SK-N-SH (cell line): ENCODE measurements around the gene CSNK2A1. TPM values are rescaled to one million over a fixed set of nuclear protein-coding genes. Genes with fewer than 3 reads are reported as not detected.

Experiments
- CTCF ChIA-PET: fragments of 300-600, 350-600 bp; formaldehyde crosslinking; extraction: SDS; loops from one replicate; lab custom pipeline; 2021; lab: Yijun Ruan, JAX
- POLR2A ChIA-PET: fragments of 350-600 bp; sonication (Branson Sonifier 250); formaldehyde crosslinking; extraction: SDS; loops from one replicate; lab custom pipeline; 2020; ENCODE audit warnings: antibody characterized with exemption, inconsistent platforms; lab: Yijun Ruan, JAX
- DNase-seq: peaks from one replicate; pipeline ENCODE4 v3.0.0; 2012
- H2AFZ ChIP-seq: fragments of 200-600 bp; sonication (generic); 2 replicates; pipeline ENCODE4 v1.8.1; 2016; ENCODE audit warnings: antibody characterized with exemption, mild to moderate bottlenecking, low read depth
- H3F3A ChIP-seq: fragments of 200-600 bp; sonication (generic); replicated peaks from 2 replicates; pipeline ENCODE3; 2016; ENCODE audit warnings: antibody characterized with exemption, mild to moderate bottlenecking; ENCODE audit not compliant: insufficient read depth
- H3K27ac ChIP-seq, 2 experiments: fragments of 200-500 bp in 1 of 2; fragments of 200-600 bp in 1 of 2; sonication (Bioruptor generic) in 1 of 2; sonication (generic), shearing (Covaris generic) in 1 of 2; 2 replicates each; pipeline versions ENCODE4 v1.5.1 to v1.6.1; 2014 to 2016; ENCODE audit warnings: low read depth in 2 of 2, inconsistent platforms in 1 of 2, low read length in 1 of 2, mild to moderate bottlenecking in 1 of 2, mixed read lengths in 1 of 2
- H3K27me3 ChIP-seq: fragments of 200-600 bp; sonication (generic), shearing (Covaris generic); 2 replicates; pipeline ENCODE4 v1.6.1; 2016; ENCODE audit warnings: mixed run types; ENCODE audit not compliant: insufficient read depth
- H3K36me3 ChIP-seq, 2 experiments: fragments of 200-500 bp in 1 of 2; fragments of 200-600 bp in 1 of 2; sonication (Bioruptor generic) in 1 of 2; sonication (generic) in 1 of 2; replicated peaks in 1 of 2; 2 replicates each; pipeline versions ENCODE3 to v1.5.1; 2014 to 2016; ENCODE audit warnings: low read length in 1 of 2, mild to moderate bottlenecking in 1 of 2; ENCODE audit not compliant: insufficient read depth in 2 of 2, control insufficient read depth in 1 of 2
- H3K4me1 ChIP-seq, 2 experiments: fragments of 200-500 bp in 1 of 2; fragments of 200-600 bp in 1 of 2; sonication (Bioruptor generic) in 1 of 2; sonication (generic), shearing (Covaris generic) in 1 of 2; 2 replicates each; pipeline versions ENCODE4 v1.5.1 to v1.6.1; 2014 to 2016; ENCODE audit warnings: low read depth in 1 of 2, low read length in 1 of 2, mixed run types in 1 of 2; ENCODE audit not compliant: insufficient read depth in 2 of 2, control insufficient read depth in 1 of 2
- H3K4me2 ChIP-seq: fragments of 200-600 bp; sonication (generic), shearing (Covaris generic); 2 replicates; pipeline ENCODE4 v1.6.1; 2017; ENCODE audit warnings: mixed run types
- H3K4me3 ChIP-seq, 2 experiments: fragments of 200-500 bp in 1 of 2; fragments of 200-600 bp in 1 of 2; sonication (Bioruptor generic) in 1 of 2; sonication (generic), shearing (Covaris generic) in 1 of 2; 2 replicates each; pipeline versions ENCODE4 v1.5.1 to v1.8.1; 2014 to 2016; ENCODE audit warnings: low read depth in 2 of 2, inconsistent platforms in 1 of 2, low read length in 1 of 2, mild to moderate bottlenecking in 1 of 2, mixed read lengths in 1 of 2, moderate library complexity in 1 of 2
- H3K79me2 ChIP-seq: fragments of 200-600 bp; sonication (generic); 2 replicates; pipeline ENCODE4 v1.8.1; 2017; ENCODE audit warnings: mild to moderate bottlenecking; ENCODE audit not compliant: insufficient read depth
- H3K9ac ChIP-seq: fragments of 200-600 bp; sonication (generic); 2 replicates; pipeline ENCODE4 v1.6.1; 2017; ENCODE audit warnings: mixed run types
- H3K9me2 ChIP-seq: fragments of 200-600 bp; sonication (generic); 2 replicates; pipeline ENCODE4 v1.6.1; 2017; ENCODE audit warnings: mixed run types
- H3K9me3 ChIP-seq: fragments of 200-600 bp; sonication (generic); 2 replicates; pipeline ENCODE4 v1.6.1; 2017; ENCODE audit warnings: mixed run types, mild to moderate bottlenecking, moderate library complexity
- H4K20me1 ChIP-seq: fragments of 200-600 bp; sonication (generic); 2 replicates; pipeline ENCODE4 v1.6.1; 2017; ENCODE audit warnings: mild to moderate bottlenecking, mixed run types; ENCODE audit not compliant: insufficient read depth
- CHD2 ChIP-seq: fragments of 150-350 bp; IDR thresholded peaks from 2 replicates; pipeline ENCODE4 v1.6.1; 2018; ENCODE audit warnings: low read length; ENCODE audit not compliant: partially characterized antibody
- ELF1 ChIP-seq: IDR thresholded peaks from 2 replicates; pipeline ENCODE4 v1.4.0; 2012
- EZH2phosphoT487 ChIP-seq: fragments of 200-600 bp; sonication (generic); IDR thresholded peaks from 2 replicates; pipeline ENCODE4 v1.6.1; 2017; ENCODE audit warnings: low read depth, mixed run types, mild to moderate bottlenecking, antibody characterized with exemption, moderate library complexity, borderline replicate concordance
- FOSL2 ChIP-seq: IDR thresholded peaks from 2 replicates; pipeline ENCODE4 v1.4.0; 2012; ENCODE audit warnings: low read depth, mild to moderate bottlenecking, moderate library complexity, borderline replicate concordance
- FOXJ3 ChIP-seq: sonication (generic); formaldehyde crosslinking; IDR thresholded peaks from 2 replicates; pipeline ENCODE4 v1.5.1; 2020; ENCODE audit warnings: mild to moderate bottlenecking, missing genetic modification reagents
- FOXM1 ChIP-seq: IDR thresholded peaks from 2 replicates; pipeline ENCODE4 v1.4.0; 2012; ENCODE audit warnings: low read depth, mild to moderate bottlenecking
- GABPA ChIP-seq: IDR thresholded peaks from 2 replicates; pipeline ENCODE4 v1.4.0; 2012; ENCODE audit warnings: low read depth, mild to moderate bottlenecking
- RAD21 ChIP-seq: IDR thresholded peaks from 2 replicates; pipeline ENCODE4 v1.6.1; 2012; ENCODE audit warnings: mild to moderate bottlenecking, low read length
- RCOR1 ChIP-seq: fragments of 150-350 bp; IDR thresholded peaks from 2 replicates; pipeline ENCODE4 v1.6.1; 2017; ENCODE audit warnings: antibody characterized with exemption, low read length
- RFX5 ChIP-seq: IDR thresholded peaks from 2 replicates; pipeline ENCODE4 v1.6.1; 2012; ENCODE audit warnings: mild to moderate bottlenecking, improper control_type of control experiment, low read length
- SIN3A ChIP-seq: IDR thresholded peaks from 2 replicates; pipeline ENCODE4 v1.6.1; 2012; ENCODE audit warnings: low read depth, mild to moderate bottlenecking, low read length, moderate library complexity, borderline replicate concordance
- SMC3 ChIP-seq: IDR thresholded peaks from 2 replicates; pipeline ENCODE4 v1.6.1; 2012; ENCODE audit warnings: low read depth, low read length, improper control_type of control experiment
- TEAD4 ChIP-seq: IDR thresholded peaks from 2 replicates; pipeline ENCODE4 v1.4.0; 2012; ENCODE audit warnings: mild to moderate bottlenecking, borderline replicate concordance; ENCODE audit not compliant: insufficient read depth
- YY1 ChIP-seq: IDR thresholded peaks from 2 replicates; pipeline ENCODE4 v1.4.0; 2012; ENCODE audit warnings: low read depth, mild to moderate bottlenecking
- ZBTB33 ChIP-seq: IDR thresholded peaks from 2 replicates; pipeline ENCODE4 v1.4.0; 2012; ENCODE audit warnings: low read depth, borderline replicate concordance
- WGBS: methylation state at CpG from one replicate; pipeline ENCODE4 v1.1.6; 2017; ENCODE audit warnings: low lambda C conversion rate; 5-methylcytosine and 5-hydroxymethylcytosine counted together
- polyA plus RNA-seq, 3 experiments: library from polyadenylated mRNA; depleted of rRNA; stranded (reverse); fragments of >200 nt; gene quantifications; 2 replicates each; pipeline ENCODE4 v1.2.3, GENCODE V29; 2012
- TF ChIP-seq, protein P1 (sequence below): fragments of 150-350 bp; IDR thresholded peaks from 2 replicates; pipeline ENCODE4 v1.6.1; 2017; ENCODE audit warnings: antibody characterized with exemption, low read length, low read depth, borderline replicate concordance
- TF ChIP-seq, protein P2 (sequence below): IDR thresholded peaks from 2 replicates; pipeline ENCODE4 v1.4.0; 2012; ENCODE audit warnings: low read depth, borderline replicate concordance
- TF ChIP-seq, protein P3 (sequence below): IDR thresholded peaks from 2 replicates; pipeline ENCODE4 v1.4.0; 2012; ENCODE audit warnings: low read depth
- TF ChIP-seq, protein P4 (sequence below): fragments of 150-350 bp; IDR thresholded peaks from 2 replicates; pipeline ENCODE4 v1.6.1; 2016; ENCODE audit warnings: mild to moderate bottlenecking, low read depth, low read length
- TF ChIP-seq, protein P5 (sequence below): fragments of 200-600 bp; sonication (generic); IDR thresholded peaks from 2 replicates; pipeline ENCODE4 v1.6.1; 2017; ENCODE audit warnings: antibody characterized with exemption, mild to moderate bottlenecking, moderate library complexity

The CSNK2A1 gene
- polyA plus RNA-seq, 1 of the 3 experiments (the other 2 are of a cell fraction) = 61.9 TPM

DNA sequence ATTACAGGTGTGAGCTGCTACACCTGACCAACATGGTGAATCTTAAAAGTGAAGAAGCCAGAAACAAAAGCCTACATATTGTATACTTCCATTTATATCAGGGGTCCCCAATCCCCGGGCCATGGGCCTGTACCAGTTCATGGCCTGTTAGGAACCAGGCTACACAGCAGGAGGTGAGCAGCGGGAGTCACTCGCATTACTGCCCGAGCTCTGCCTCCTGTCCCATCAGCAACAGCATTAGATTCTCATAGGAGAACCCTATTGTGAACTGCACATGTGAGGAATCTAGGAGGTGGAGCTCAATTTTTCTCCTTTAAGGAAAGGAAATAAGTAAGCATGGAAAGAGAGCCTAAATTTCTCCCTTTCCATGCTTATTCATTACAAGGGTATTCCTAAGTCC, 21.7 kb downstream of the CSNK2A1 start:
- Histone ChIP-seq H3F3A (peaks cover 5% of the 10 kb centered on the region), H3K79me2 (peaks cover 96% of the 10 kb centered on the region), H3K9me2 (no peaks in the 10 kb centered on the region), H3K9ac (no peak overlapping the region), H3K4me1 (no peaks in the 10 kb centered on the region; a peak in 1 of 4 replicates), H4K20me1 (peaks cover 29% of the 10 kb centered on the region), H3K4me3 (no peak overlapping the region), H3K4me2 (no peak overlapping the region), H3K27me3 (no peaks in the 10 kb centered on the region), H2AFZ (no peak overlapping the region), H3K27ac (no peak overlapping the region), H3K9me3 (peaks cover 24% of the 10 kb centered on the region), H3K36me3 (peaks cover 30 to 64% of the 10 kb centered on the region in 2 experiments)
- WGBS = 73% methylated on average over 4 of the region's 4 CpGs
- POLR2A ChIA-PET = no interaction called here
- TF ChIP-seq, protein P1, sequence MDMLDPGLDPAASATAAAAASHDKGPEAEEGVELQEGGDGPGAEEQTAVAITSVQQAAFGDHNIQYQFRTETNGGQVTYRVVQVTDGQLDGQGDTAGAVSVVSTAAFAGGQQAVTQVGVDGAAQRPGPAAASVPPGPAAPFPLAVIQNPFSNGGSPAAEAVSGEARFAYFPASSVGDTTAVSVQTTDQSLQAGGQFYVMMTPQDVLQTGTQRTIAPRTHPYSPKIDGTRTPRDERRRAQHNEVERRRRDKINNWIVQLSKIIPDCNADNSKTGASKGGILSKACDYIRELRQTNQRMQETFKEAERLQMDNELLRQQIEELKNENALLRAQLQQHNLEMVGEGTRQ = no peak
- TF ChIP-seq CHD2 (no peak), FOXJ3 (CRISPR knock-in tag) (no peak), YY1 (no peak), RFX5 (no peak), FOSL2 (no peak), FOXM1 (no peak), GABPA (no peak)
- TF ChIP-seq, protein P2, sequence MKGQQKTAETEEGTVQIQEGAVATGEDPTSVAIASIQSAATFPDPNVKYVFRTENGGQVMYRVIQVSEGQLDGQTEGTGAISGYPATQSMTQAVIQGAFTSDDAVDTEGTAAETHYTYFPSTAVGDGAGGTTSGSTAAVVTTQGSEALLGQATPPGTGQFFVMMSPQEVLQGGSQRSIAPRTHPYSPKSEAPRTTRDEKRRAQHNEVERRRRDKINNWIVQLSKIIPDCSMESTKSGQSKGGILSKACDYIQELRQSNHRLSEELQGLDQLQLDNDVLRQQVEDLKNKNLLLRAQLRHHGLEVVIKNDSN = no peak
- TF ChIP-seq, protein P3, sequence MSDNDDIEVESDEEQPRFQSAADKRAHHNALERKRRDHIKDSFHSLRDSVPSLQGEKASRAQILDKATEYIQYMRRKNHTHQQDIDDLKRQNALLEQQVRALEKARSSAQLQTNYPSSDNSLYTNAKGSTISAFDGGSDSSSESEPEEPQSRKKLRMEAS = no peak
- TF ChIP-seq, protein P4, sequence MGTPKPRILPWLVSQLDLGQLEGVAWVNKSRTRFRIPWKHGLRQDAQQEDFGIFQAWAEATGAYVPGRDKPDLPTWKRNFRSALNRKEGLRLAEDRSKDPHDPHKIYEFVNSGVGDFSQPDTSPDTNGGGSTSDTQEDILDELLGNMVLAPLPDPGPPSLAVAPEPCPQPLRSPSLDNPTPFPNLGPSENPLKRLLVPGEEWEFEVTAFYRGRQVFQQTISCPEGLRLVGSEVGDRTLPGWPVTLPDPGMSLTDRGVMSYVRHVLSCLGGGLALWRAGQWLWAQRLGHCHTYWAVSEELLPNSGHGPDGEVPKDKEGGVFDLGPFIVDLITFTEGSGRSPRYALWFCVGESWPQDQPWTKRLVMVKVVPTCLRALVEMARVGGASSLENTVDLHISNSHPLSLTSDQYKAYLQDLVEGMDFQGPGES = no peak
- no peak for DNase-seq
- CTCF ChIA-PET = interaction anchor here (0.6 kb wide), 1 partner anchor 52 kb away, joined by 3 read pairs; no protein-coding TSS in a partner anchor

- no peaks in the 10 kb centered on the region for H3K9me2 ChIP-seq
- no peaks in the 10 kb centered on the region for H3K27me3 ChIP-seq
- no peak overlapping the region for H3K4me3 ChIP-seq
- H2AFZ ChIP-seq = no peak overlapping the region
- no peaks in the 10 kb centered on the region; a peak in 2 of 4 replicates for H3K4me1 ChIP-seq
- H3K36me3 ChIP-seq = peaks cover 27 to 50% of the 10 kb centered on the region in 2 experiments
- peaks cover 100% of the 10 kb centered on the region for H3K79me2 ChIP-seq
- H3K9ac ChIP-seq = no peak overlapping the region
- POLR2A ChIA-PET = no interaction called here
- H3K27ac ChIP-seq = no peak overlapping the region
- H3K9me3 ChIP-seq = peaks cover 21% of the 10 kb centered on the region
- CTCF ChIA-PET = interaction anchor here (0.6 to 1.9 kb wide), 4 partner anchors 71 to 208 kb away, joined by 3 to 7 read pairs (median 3); no protein-coding TSS in a partner anchor
- H3K4me2 ChIP-seq = no peak overlapping the region
- H3F3A ChIP-seq = peaks cover 5% of the 10 kb centered on the region
- no peak for DNase-seq
- peaks cover 47% of the 10 kb centered on the region for H4K20me1 ChIP-seq
- TF ChIP-seq SIN3A (no peak), EZH2phosphoT487 (no peak), ZBTB33 (no peak), RAD21 (no peak), ELF1 (no peak), RCOR1 (no peak), TEAD4 (no peak), SMC3 (no peak), FOXJ3 (CRISPR knock-in tag) (no peak)
- TF ChIP-seq, protein P2 = no peak
- TF ChIP-seq, protein P3 = no peak
- TF ChIP-seq, protein P5, sequence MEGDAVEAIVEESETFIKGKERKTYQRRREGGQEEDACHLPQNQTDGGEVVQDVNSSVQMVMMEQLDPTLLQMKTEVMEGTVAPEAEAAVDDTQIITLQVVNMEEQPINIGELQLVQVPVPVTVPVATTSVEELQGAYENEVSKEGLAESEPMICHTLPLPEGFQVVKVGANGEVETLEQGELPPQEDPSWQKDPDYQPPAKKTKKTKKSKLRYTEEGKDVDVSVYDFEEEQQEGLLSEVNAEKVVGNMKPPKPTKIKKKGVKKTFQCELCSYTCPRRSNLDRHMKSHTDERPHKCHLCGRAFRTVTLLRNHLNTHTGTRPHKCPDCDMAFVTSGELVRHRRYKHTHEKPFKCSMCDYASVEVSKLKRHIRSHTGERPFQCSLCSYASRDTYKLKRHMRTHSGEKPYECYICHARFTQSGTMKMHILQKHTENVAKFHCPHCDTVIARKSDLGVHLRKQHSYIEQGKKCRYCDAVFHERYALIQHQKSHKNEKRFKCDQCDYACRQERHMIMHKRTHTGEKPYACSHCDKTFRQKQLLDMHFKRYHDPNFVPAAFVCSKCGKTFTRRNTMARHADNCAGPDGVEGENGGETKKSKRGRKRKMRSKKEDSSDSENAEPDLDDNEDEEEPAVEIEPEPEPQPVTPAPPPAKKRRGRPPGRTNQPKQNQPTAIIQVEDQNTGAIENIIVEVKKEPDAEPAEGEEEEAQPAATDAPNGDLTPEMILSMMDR = no peak
Observed at GRCh38 chr20:519999-520398, 23.6 kb downstream of the CSNK2A1 start.
